ENCODE data around the gene UPB1.

The UPB1 gene

GRCh38 chr22:24494528-24495364 lies at the start of gene UPB1:
UPB1 (plus strand) TSS chr22:24495332; CDS start chr22:24495404, 72 bp downstream.
- POLR2A ChIA-PET: no interaction called here
- DNase-seq (ENCODE audit: extremely low spot score): no peak
- no peak for TF ChIP-seq SP1 (IDR thresholded peaks at IDR 0.05)
- no peak for TF ChIP-seq CTBP1 (IDR thresholded peaks at IDR 0.05; ENCODE audit: borderline replicate concordance)
- no peak for TF ChIP-seq NFRKB (IDR thresholded peaks at IDR 0.05)
- no peak for TF ChIP-seq L3MBTL2 (conservative IDR thresholded peaks at IDR 0.05)
- no peak for TF ChIP-seq FOXM1 (IDR thresholded peaks at IDR 0.05; ENCODE audit: borderline replicate concordance)
- TF ChIP-seq FOXK2 (IDR thresholded peaks at IDR 0.05): no peak
- CTCF ChIA-PET: no interaction called here

GRCh38 chr22:24445481-24446259 lies 49.5 kb upstream of the UPB1 start:
- no peak for DNase-seq (ENCODE audit: extremely low spot score)
- no peak for TF ChIP-seq NFRKB (IDR thresholded peaks at IDR 0.05)
- TF ChIP-seq, protein P1, sequence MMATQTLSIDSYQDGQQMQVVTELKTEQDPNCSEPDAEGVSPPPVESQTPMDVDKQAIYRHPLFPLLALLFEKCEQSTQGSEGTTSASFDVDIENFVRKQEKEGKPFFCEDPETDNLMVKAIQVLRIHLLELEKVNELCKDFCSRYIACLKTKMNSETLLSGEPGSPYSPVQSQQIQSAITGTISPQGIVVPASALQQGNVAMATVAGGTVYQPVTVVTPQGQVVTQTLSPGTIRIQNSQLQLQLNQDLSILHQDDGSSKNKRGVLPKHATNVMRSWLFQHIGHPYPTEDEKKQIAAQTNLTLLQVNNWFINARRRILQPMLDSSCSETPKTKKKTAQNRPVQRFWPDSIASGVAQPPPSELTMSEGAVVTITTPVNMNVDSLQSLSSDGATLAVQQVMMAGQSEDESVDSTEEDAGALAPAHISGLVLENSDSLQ (IDR thresholded peaks at IDR 0.05): peak; percentile 70
- no peak for TF ChIP-seq BHLHE40 (IDR thresholded peaks at IDR 0.05; ENCODE audit: borderline replicate concordance)
- ChIA-PET POLR2A (no interaction called here), CTCF (no interaction called here)

DNA sequence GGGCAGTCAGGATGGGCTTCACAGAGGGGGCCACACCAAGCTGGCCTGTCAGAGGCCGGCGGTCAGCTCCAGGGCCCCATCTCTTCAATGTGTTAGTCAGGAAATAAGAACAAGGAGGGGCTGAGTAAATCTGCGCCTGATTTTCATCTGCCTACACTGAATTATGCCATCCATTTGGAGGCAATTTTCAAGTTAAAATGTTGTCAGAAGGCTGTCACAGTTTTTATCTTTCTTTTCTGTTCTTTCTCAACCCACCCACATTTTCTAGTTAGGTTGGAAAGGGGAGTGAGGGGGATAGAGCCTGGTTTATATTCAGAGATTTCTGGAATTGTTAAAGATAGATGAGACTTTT lies 48.9 kb upstream of the UPB1 start:
- no peak for DNase-seq (ENCODE audit: extremely low spot score)
- ChIA-PET POLR2A (no interaction called here), CTCF (no interaction called here)
- TF ChIP-seq, protein P1 (IDR thresholded peaks at IDR 0.05): no peak
- no peak for TF ChIP-seq HDGF (IDR thresholded peaks at IDR 0.05; ENCODE audit: borderline replicate concordance)
- no peak for TF ChIP-seq LEF1 (IDR thresholded peaks at IDR 0.05; ENCODE audit: borderline replicate concordance)

DNA sequence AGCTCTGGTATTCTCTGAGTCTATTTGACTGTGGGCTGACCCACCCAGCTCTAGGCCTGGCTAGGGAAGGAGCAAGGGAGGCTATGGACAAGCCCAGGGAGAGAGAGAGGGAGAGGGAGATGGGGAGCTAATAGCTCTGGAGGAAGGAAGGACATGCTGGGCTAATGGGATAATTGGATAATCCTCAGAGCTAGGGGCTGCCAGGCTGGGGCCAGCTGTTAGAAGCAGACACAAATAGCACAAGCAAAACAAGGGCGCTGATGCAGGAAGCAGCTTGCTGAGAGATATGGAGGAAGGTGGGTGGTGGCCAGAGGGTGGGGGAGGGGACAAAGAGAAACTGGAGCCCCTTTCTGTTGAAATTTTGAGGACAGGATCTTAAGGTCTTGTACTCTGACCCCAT lies 44.5 kb upstream of the UPB1 start:
- DNase-seq (ENCODE audit: extremely low spot score): no peak
- no peak for TF ChIP-seq L3MBTL2 (conservative IDR thresholded peaks at IDR 0.05)
- no peak for TF ChIP-seq HDGF (IDR thresholded peaks at IDR 0.05; ENCODE audit: borderline replicate concordance)
- TF ChIP-seq, protein P1 (IDR thresholded peaks at IDR 0.05): no peak
- no peak for TF ChIP-seq FOXK2 (IDR thresholded peaks at IDR 0.05)
- no peak for TF ChIP-seq FOXA1 (IDR thresholded peaks at IDR 0.05)
- POLR2A ChIA-PET: no interaction called here
- CTCF ChIA-PET: no interaction called here

- POLR2A ChIA-PET: no interaction called here
- TF ChIP-seq, protein P1 (IDR thresholded peaks at IDR 0.05): no peak
- TF ChIP-seq ELF4 (IDR thresholded peaks at IDR 0.05) (no peak), SUZ12 (IDR thresholded peaks at IDR 0.05) (no peak), L3MBTL2 (conservative IDR thresholded peaks at IDR 0.05) (no peak), NFRKB (IDR thresholded peaks at IDR 0.05) (no peak), ZNF384 (IDR thresholded peaks at IDR 0.05) (no peak), CTBP1 (IDR thresholded peaks at IDR 0.05; ENCODE audit: borderline replicate concordance) (no peak), ARNT (IDR thresholded peaks at IDR 0.05) (no peak), BHLHE40 (IDR thresholded peaks at IDR 0.05; ENCODE audit: borderline replicate concordance) (no peak), LEF1 (IDR thresholded peaks at IDR 0.05; ENCODE audit: borderline replicate concordance) (no peak), TARDBP (IDR thresholded peaks at IDR 0.05) (no peak), HDGF (IDR thresholded peaks at IDR 0.05; ENCODE audit: borderline replicate concordance) (no peak), FOXA1 (IDR thresholded peaks at IDR 0.05) (no peak), SP1 (IDR thresholded peaks at IDR 0.05) (no peak), FOXM1 (IDR thresholded peaks at IDR 0.05; ENCODE audit: borderline replicate concordance) (no peak), FOXK2 (IDR thresholded peaks at IDR 0.05) (no peak)
- no peak for DNase-seq (ENCODE audit: extremely low spot score)
- CTCF ChIA-PET: no interaction called here
Measured at GRCh38 chr22:24451162-24451561, 44.0 kb upstream of the UPB1 start.

DNA sequence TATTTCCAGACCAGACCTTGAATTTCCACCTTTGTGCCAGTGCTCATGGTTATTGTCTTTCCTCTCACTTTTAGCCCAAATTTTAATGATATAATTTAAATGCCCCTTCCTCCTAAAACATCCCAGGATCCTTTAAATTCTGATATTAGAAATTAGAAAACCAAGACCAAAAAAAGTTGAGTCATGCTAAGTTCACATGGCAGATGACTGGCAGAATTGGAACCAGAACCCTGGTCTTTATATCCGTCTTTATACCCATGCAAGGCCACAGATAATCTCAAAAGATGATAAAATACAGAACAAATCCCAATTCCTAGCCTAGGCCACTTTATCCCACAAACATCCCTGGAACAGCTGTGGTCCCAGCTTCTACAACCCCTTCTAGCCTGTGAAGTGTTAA lies 41.3 kb upstream of the UPB1 start:
- POLR2A ChIA-PET: no interaction called here
- CTCF ChIA-PET: no interaction called here
- DNase-seq (ENCODE audit: extremely low spot score): no peak
- TF ChIP-seq L3MBTL2 (conservative IDR thresholded peaks at IDR 0.05): no peak
- no peak for TF ChIP-seq CTBP1 (IDR thresholded peaks at IDR 0.05; ENCODE audit: borderline replicate concordance)
- no peak for TF ChIP-seq TARDBP (IDR thresholded peaks at IDR 0.05)
- TF ChIP-seq FOXK2 (IDR thresholded peaks at IDR 0.05): no peak
- TF ChIP-seq ELF4 (IDR thresholded peaks at IDR 0.05): no peak
- TF ChIP-seq SUZ12 (IDR thresholded peaks at IDR 0.05): no peak
- TF ChIP-seq FOXM1 (IDR thresholded peaks at IDR 0.05; ENCODE audit: borderline replicate concordance): no peak
- no peak for TF ChIP-seq SP1 (IDR thresholded peaks at IDR 0.05)
- TF ChIP-seq HDGF (IDR thresholded peaks at IDR 0.05; ENCODE audit: borderline replicate concordance): no peak
- TF ChIP-seq, protein P1 (IDR thresholded peaks at IDR 0.05): no peak
- no peak for TF ChIP-seq FOXA1 (IDR thresholded peaks at IDR 0.05)
- TF ChIP-seq ZNF384 (IDR thresholded peaks at IDR 0.05): no peak
- no peak for TF ChIP-seq ARNT (IDR thresholded peaks at IDR 0.05)
- no peak for TF ChIP-seq LEF1 (IDR thresholded peaks at IDR 0.05; ENCODE audit: borderline replicate concordance)
- no peak for TF ChIP-seq BHLHE40 (IDR thresholded peaks at IDR 0.05; ENCODE audit: borderline replicate concordance)
- TF ChIP-seq NFRKB (IDR thresholded peaks at IDR 0.05): no peak
